Panc1 (cell line): ENCODE results near the gene SAMD9L. TPM values are rescaled to one million over a fixed set of nuclear protein-coding genes. Genes with fewer than 3 reads are reported as not detected.

Source experiments
- ATAC-seq: fragments of 200-7000 bp; cut with Tn5 transposase; 2 replicates; pipeline ENCODE4 v1.9.1; 2020; ENCODE audit warnings: mild to moderate bottlenecking, moderate library complexity
- BruUV-seq: library from RNA; stranded (reverse); fragments of 400-500 nt; replicated peaks from 2 replicates; lab custom pipeline; 2021; lab: Mats Ljungman, UMichigan
- CTCF ChIA-PET: fragments of 300-600 bp; sonication (Branson Sonifier 250); formaldehyde crosslinking; loops from one replicate; lab custom pipeline; 2022; ENCODE audit warnings: antibody characterized with exemption; lab: Charles Lee
- POLR2A ChIA-PET: fragments of 300-600 bp; sonication (Branson Sonifier 250); formaldehyde crosslinking; loops from one replicate; lab custom pipeline; 2022; ENCODE audit warnings: antibody characterized with exemption; lab: Charles Lee
- DNase-seq: peaks from one replicate; pipeline ENCODE4 v3.0.0-alpha.2; 2010; ENCODE audit warnings: low read depth, low spot score
- H3K27ac ChIP-seq: 2 replicates; pipeline ENCODE4 v1.5.1; 2011; ENCODE audit warnings: mild to moderate bottlenecking, low read length, inconsistent platforms
- H3K27me3 ChIP-seq: fragments of 200-500 bp; sonication (Bioruptor generic); 2 replicates; pipeline ENCODE4 v1.6.0; 2014; ENCODE audit warnings: low read length, inconsistent platforms; ENCODE audit not compliant: control insufficient read depth, insufficient read depth
- H3K36me3 ChIP-seq: fragments of 200-500 bp; sonication (Bioruptor generic); 2 replicates; pipeline ENCODE4 v1.5.1; 2014; ENCODE audit warnings: inconsistent platforms, mild to moderate bottlenecking, low read length, moderate library complexity; ENCODE audit not compliant: control insufficient read depth, insufficient read depth
- H3K4me1 ChIP-seq: 2 replicates; pipeline ENCODE4 v1.5.1; 2011; ENCODE audit warnings: inconsistent platforms, mild to moderate bottlenecking, low read length, moderate library complexity; ENCODE audit not compliant: control insufficient read depth, insufficient read depth
- H3K4me3 ChIP-seq, 2 experiments: 2 replicates each; pipeline ENCODE4 v1.5.1; 2011 to 2012; ENCODE audit warnings: low read depth in 2 of 2, low read length in 2 of 2, mild to moderate bottlenecking in 2 of 2, inconsistent platforms in 1 of 2, moderate library complexity in 1 of 2
- H3K9me3 ChIP-seq: fragments of 200-500 bp; sonication (Bioruptor generic); 2 replicates; pipeline ENCODE4 v1.5.1; 2014; ENCODE audit warnings: low read depth, mild to moderate bottlenecking, inconsistent platforms, low read length, moderate library complexity; ENCODE audit not compliant: control insufficient read depth, insufficient read depth
- POLR2AphosphoS5 ChIP-seq: IDR thresholded peaks from 2 replicates; pipeline ENCODE4 v1.6.1; 2012; ENCODE audit warnings: mild to moderate bottlenecking, low read depth, low read length, moderate library complexity
- SIN3A ChIP-seq: IDR thresholded peaks from 2 replicates; pipeline ENCODE4 v1.6.1; 2012; ENCODE audit warnings: low read depth, mild to moderate bottlenecking, low read length, moderate library complexity, borderline replicate concordance; ENCODE audit not compliant: insufficient read depth
- TCF7L2 ChIP-seq: IDR thresholded peaks from 2 replicates; pipeline ENCODE4 v1.6.1; 2011; ENCODE audit warnings: mild to moderate bottlenecking, low read depth, low read length, inconsistent platforms
- in situ Hi-C: cut with HindIII; loops from 2 replicates; pipeline ENCODE4 v1.10.0; 2016; ENCODE audit warnings: low sequenced_read_pairs, low pct_unique_long_range_greater_than_20kb
- intact Hi-C: fragments of 100-400 bp; cut with micrococcal nuclease; formaldehyde crosslinking; loops from one replicate; pipeline ENCODE4 v1.10.0; 2022; ENCODE audit not compliant: unreplicated experiment
- total RNA-seq: library from RNA; stranded (reverse); gene quantifications from one replicate; pipeline ENCODE4 v1.2.1, GENCODE V29; 2021; ENCODE audit not compliant: unreplicated experiment
- TF ChIP-seq, protein P1 (sequence below), 2 experiments: IDR thresholded peaks; 2 replicates each; pipeline ENCODE4 v1.6.1; 2011 to 2012; ENCODE audit warnings: low read depth in 2 of 2, control low read depth in 1 of 2, low read length in 1 of 2, mild to moderate bottlenecking in 1 of 2, moderate library complexity in 1 of 2; ENCODE audit not compliant: insufficient read depth in 1 of 2
- TF ChIP-seq, protein P2 (sequence below): fragments of 450-650 bp; IDR thresholded peaks from 2 replicates; pipeline ENCODE4 v1.5.1; 2017; ENCODE audit warnings: mild to moderate bottlenecking

SAMD9L gene
- total RNA-seq, 1 experiment from 2014 or later: 1.3 TPM

DNA sequence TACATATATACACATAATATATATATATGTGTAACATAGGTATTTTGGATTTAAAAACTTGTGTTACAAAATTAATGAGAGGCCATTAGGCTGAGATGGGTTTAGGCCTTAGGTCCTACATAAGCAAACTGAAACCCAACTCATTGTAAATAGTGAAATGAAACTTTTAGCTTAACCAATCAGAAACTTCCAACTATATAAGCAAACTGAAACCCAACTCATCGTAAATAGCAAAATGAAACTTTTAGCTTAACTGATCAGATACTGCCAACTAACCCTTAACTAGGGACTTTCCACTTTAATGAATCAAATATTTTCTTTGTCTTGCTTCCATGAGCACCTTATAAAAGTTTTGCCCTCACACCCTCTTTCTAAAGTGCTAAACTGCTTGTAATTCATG, 17.3 kb upstream of the SAMD9L start:
- TF ChIP-seq, protein P1, sequence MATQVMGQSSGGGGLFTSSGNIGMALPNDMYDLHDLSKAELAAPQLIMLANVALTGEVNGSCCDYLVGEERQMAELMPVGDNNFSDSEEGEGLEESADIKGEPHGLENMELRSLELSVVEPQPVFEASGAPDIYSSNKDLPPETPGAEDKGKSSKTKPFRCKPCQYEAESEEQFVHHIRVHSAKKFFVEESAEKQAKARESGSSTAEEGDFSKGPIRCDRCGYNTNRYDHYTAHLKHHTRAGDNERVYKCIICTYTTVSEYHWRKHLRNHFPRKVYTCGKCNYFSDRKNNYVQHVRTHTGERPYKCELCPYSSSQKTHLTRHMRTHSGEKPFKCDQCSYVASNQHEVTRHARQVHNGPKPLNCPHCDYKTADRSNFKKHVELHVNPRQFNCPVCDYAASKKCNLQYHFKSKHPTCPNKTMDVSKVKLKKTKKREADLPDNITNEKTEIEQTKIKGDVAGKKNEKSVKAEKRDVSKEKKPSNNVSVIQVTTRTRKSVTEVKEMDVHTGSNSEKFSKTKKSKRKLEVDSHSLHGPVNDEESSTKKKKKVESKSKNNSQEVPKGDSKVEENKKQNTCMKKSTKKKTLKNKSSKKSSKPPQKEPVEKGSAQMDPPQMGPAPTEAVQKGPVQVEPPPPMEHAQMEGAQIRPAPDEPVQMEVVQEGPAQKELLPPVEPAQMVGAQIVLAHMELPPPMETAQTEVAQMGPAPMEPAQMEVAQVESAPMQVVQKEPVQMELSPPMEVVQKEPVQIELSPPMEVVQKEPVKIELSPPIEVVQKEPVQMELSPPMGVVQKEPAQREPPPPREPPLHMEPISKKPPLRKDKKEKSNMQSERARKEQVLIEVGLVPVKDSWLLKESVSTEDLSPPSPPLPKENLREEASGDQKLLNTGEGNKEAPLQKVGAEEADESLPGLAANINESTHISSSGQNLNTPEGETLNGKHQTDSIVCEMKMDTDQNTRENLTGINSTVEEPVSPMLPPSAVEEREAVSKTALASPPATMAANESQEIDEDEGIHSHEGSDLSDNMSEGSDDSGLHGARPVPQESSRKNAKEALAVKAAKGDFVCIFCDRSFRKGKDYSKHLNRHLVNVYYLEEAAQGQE (IDR thresholded peaks at IDR 0.05; ENCODE audit: insufficient read depth in 1 of 2, low read depth in 2 of 2, low read length in 1 of 2): no peak
- TF ChIP-seq, protein P2, sequence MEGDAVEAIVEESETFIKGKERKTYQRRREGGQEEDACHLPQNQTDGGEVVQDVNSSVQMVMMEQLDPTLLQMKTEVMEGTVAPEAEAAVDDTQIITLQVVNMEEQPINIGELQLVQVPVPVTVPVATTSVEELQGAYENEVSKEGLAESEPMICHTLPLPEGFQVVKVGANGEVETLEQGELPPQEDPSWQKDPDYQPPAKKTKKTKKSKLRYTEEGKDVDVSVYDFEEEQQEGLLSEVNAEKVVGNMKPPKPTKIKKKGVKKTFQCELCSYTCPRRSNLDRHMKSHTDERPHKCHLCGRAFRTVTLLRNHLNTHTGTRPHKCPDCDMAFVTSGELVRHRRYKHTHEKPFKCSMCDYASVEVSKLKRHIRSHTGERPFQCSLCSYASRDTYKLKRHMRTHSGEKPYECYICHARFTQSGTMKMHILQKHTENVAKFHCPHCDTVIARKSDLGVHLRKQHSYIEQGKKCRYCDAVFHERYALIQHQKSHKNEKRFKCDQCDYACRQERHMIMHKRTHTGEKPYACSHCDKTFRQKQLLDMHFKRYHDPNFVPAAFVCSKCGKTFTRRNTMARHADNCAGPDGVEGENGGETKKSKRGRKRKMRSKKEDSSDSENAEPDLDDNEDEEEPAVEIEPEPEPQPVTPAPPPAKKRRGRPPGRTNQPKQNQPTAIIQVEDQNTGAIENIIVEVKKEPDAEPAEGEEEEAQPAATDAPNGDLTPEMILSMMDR: no peak
- TF ChIP-seq POLR2AphosphoS5 (no peak), TCF7L2 (no peak), SIN3A (no peak)
- DNase-seq: no peak
- Histone ChIP-seq H3K4me1 (no peaks in the 10 kb centered on the region), H3K27me3 (no peaks in the 10 kb centered on the region), H3K27ac (no peak overlapping the region), H3K4me3 (no peak overlapping the region), H3K36me3 (no peaks in the 10 kb centered on the region), H3K9me3 (no peaks in the 10 kb centered on the region)
- ATAC-seq: no peak
- POLR2A ChIA-PET: no interaction called here
- intact Hi-C loops (no loop called here), in situ Hi-C loops (no loop called here)
- no TSS peak for BruUV-seq
- CTCF ChIA-PET: no interaction called here

DNA sequence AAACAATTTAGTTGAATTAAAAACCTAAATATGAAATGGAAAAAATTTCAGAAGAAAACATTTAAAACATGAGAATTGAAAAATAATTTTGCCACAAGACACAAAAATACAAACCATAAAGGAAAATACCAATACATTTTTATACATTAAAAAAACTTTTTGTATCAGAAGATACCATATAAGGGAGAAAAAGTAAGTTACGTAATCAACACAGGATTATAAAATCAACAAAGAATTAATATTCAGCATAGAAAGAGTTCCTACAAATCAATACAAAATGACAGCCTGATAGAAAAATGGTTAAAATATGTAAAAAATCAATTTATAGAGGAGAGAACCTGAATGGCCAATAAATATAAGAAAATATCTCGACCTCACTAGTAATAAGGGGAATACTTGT, 16.6 kb upstream of the SAMD9L start:
- no peaks in the 10 kb centered on the region for H3K9me3 ChIP-seq
- ChIA-PET POLR2A (no interaction called here), CTCF (no interaction called here)
- no peak overlapping the region for H3K27ac ChIP-seq
- no peak overlapping the region for H3K4me3 ChIP-seq
- ATAC-seq: no peak
- no peaks in the 10 kb centered on the region for H3K36me3 ChIP-seq
- BruUV-seq: no TSS peak
- TF ChIP-seq SIN3A (no peak), TCF7L2 (no peak), POLR2AphosphoS5 (no peak)
- TF ChIP-seq, protein P2: no peak
- TF ChIP-seq, protein P1 (IDR thresholded peaks at IDR 0.05; ENCODE audit: insufficient read depth in 1 of 2, low read depth in 2 of 2, low read length in 1 of 2): no peak
- in situ Hi-C loops (no loop called here), intact Hi-C loops (no loop called here)
- H3K27me3 ChIP-seq: no peaks in the 10 kb centered on the region
- no peaks in the 10 kb centered on the region for H3K4me1 ChIP-seq
- no peak for DNase-seq
